Ovary (tissue), 3 donors: ENCODE results near the gene EEFSEC.

Experiments used
- EP300 ChIP-seq: sonication (generic); formaldehyde crosslinking; IDR thresholded peaks from one replicate; pipeline ENCODE4 v1.6.1; 2017; ENCODE audit warnings: antibody characterized with exemption
- POLR2A ChIP-seq: fragments of 450-650 bp; IDR thresholded peaks from one replicate; pipeline ENCODE4 v1.6.1; 2017; ENCODE audit warnings: antibody characterized with exemption, mild to moderate bottlenecking, moderate library complexity
- TF ChIP-seq, protein P1 (sequence below), 3 donors: fragments of 450-650 bp in 2 of 3; fragments of 200-600 bp in 1 of 3; IDR thresholded peaks; one replicate each; pipeline versions ENCODE4 v1.5.1 to v1.8.0; 2016 to 2022; ENCODE audit warnings: antibody characterized with exemption in 3 of 3, mild to moderate bottlenecking in 1 of 3
- donor health status: DM: no; HTN: no; CAD: no.

GRCh38 chr3:128457937-128458336 lies 304.7 kb downstream of the EEFSEC start:
- TF ChIP-seq, protein P1, sequence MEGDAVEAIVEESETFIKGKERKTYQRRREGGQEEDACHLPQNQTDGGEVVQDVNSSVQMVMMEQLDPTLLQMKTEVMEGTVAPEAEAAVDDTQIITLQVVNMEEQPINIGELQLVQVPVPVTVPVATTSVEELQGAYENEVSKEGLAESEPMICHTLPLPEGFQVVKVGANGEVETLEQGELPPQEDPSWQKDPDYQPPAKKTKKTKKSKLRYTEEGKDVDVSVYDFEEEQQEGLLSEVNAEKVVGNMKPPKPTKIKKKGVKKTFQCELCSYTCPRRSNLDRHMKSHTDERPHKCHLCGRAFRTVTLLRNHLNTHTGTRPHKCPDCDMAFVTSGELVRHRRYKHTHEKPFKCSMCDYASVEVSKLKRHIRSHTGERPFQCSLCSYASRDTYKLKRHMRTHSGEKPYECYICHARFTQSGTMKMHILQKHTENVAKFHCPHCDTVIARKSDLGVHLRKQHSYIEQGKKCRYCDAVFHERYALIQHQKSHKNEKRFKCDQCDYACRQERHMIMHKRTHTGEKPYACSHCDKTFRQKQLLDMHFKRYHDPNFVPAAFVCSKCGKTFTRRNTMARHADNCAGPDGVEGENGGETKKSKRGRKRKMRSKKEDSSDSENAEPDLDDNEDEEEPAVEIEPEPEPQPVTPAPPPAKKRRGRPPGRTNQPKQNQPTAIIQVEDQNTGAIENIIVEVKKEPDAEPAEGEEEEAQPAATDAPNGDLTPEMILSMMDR (IDR thresholded peaks at IDR 0.05) = no peak
- TF ChIP-seq EP300 (no peak), POLR2A (no peak)
